Epithelial cell of esophagus (primary cell): Measurements from ENCODE around the gene HSPA12A.

ENCODE experiments used
- DNase-seq: peaks from one replicate; pipeline ENCODE4 v3.0.0; 2010; ENCODE audit warnings: low read depth
- H3K4me3 ChIP-seq: 2 replicates; pipeline ENCODE4 v1.5.1; 2011; ENCODE audit warnings: mild to moderate bottlenecking, low read length, control low read depth
- CTCF ChIP-seq: IDR thresholded peaks from 2 replicates; pipeline ENCODE4 v1.5.1; 2011; ENCODE audit warnings: low read depth, mild to moderate bottlenecking, low read length, control low read depth, inconsistent platforms; ENCODE audit not compliant: insufficient read depth; ENCODE audit errors: missing control alignments

HSPA12A gene

GRCh38 chr10:116708877-116709276 is 33.5 kb downstream of the HSPA12A start:
- DNase-seq = no peak
- H3K4me3 ChIP-seq = no peak overlapping the region
- TF ChIP-seq CTCF = no peak

GRCh38 chr10:116708391-116708821 is 34.0 kb downstream of the HSPA12A start:
- no peak for TF ChIP-seq CTCF
- DNase-seq = peak; percentile 4
- H3K4me3 ChIP-seq = no peak overlapping the region

GRCh38 chr10:116707981-116708380 is 34.4 kb downstream of the HSPA12A start:
- no peak for DNase-seq

GRCh38 chr10:116706281-116706680 is 36.1 kb downstream of the HSPA12A start:
- TF ChIP-seq CTCF = no peak
- DNase-seq = no peak
- H3K4me3 ChIP-seq = no peak overlapping the region

More at GRCh38 chr10:116707981-116708380, 34.4 kb downstream of the HSPA12A start:
- TF ChIP-seq CTCF = no peak
- H3K4me3 ChIP-seq = no peak overlapping the region

- no peak for DNase-seq
- no peak for TF ChIP-seq CTCF
- H3K4me3 ChIP-seq = no peak overlapping the region
Measured at GRCh38 chr10:116705498-116705897, 36.9 kb downstream of the HSPA12A start.

- no peak for DNase-seq
- no peak overlapping the region for H3K4me3 ChIP-seq
- no peak for TF ChIP-seq CTCF
Measured at GRCh38 chr10:116704926-116705325, 37.4 kb downstream of the HSPA12A start.

- no peak for DNase-seq
- no peak for TF ChIP-seq CTCF
- H3K4me3 ChIP-seq = no peak overlapping the region
Measured at GRCh38 chr10:116702165-116702564, 40.2 kb downstream of the HSPA12A start.
